Heart left ventricle (tissue), 16 donors: ENCODE data around the gene MRTFA. TPM values are rescaled to one million over a fixed set of nuclear protein-coding genes. Genes with fewer than 3 reads are reported as not detected.

Source experiments
- ATAC-seq, 4 donors: fragments of 200-7000 bp; cut with Tn5 transposase; one replicate each; pipeline ENCODE4 v1.9.1; 2020 to 2022; ENCODE audit warnings: moderate library complexity in 4 of 4, mild to moderate bottlenecking in 3 of 4, moderate number of reproducible peaks in 1 of 4
- DNase-seq, 5 donors: peaks; one replicate each; pipeline ENCODE4 v3.0.0-alpha.2; 2020
- H3K27ac ChIP-seq, 12 donors: fragments of 200-600 bp; sonication (generic) in 4 of 12; one replicate each; pipeline versions ENCODE4 v1.5.0 to v1.8.0; 2016 to 2022; ENCODE audit warnings: mild to moderate bottlenecking in 2 of 12
- H3K27me3 ChIP-seq, 9 donors: fragments of 200-600 bp; sonication (generic) in 2 of 9; one replicate each; pipeline versions ENCODE4 v1.5.1 to v1.8.0; 2016 to 2022; ENCODE audit warnings: mild to moderate bottlenecking in 3 of 9
- H3K36me3 ChIP-seq, 9 donors: fragments of 200-600 bp; sonication (generic) in 2 of 9; one replicate each; pipeline versions ENCODE4 v1.5.0 to v1.8.0; 2018 to 2022; ENCODE audit warnings: mild to moderate bottlenecking in 2 of 9
- H3K4me1 ChIP-seq, 12 donors: fragments of 200-600 bp; sonication (generic) in 4 of 12; one replicate each; pipeline versions ENCODE4 v1.5.0 to v1.8.0; 2016 to 2022; ENCODE audit warnings: mild to moderate bottlenecking in 3 of 12
- H3K4me3 ChIP-seq, 12 donors: fragments of 200-600 bp; sonication (generic) in 4 of 12; one replicate each; pipeline versions ENCODE4 v1.5.0 to v1.8.0; 2017 to 2022; ENCODE audit warnings: mild to moderate bottlenecking in 9 of 12, moderate library complexity in 4 of 12
- H3K9me3 ChIP-seq, 12 donors: fragments of 200-600 bp; sonication (generic) in 4 of 12; one replicate each; pipeline versions ENCODE4 v1.5.0 to v1.8.0; 2016 to 2022; ENCODE audit warnings: mild to moderate bottlenecking in 1 of 12
- CTCF ChIP-seq, 12 donors: fragments of 200-600 bp; sonication (generic) in 4 of 12; IDR thresholded peaks; one replicate each; pipeline versions ENCODE4 v1.5.0 to v1.8.0; 2018 to 2022; ENCODE audit warnings: antibody characterized with exemption in 12 of 12, mild to moderate bottlenecking in 5 of 12
- POLR2A ChIP-seq, 2 donors: fragments of 450-650 bp; IDR thresholded peaks; one replicate each; pipeline ENCODE4 v1.6.1; 2017; ENCODE audit warnings: antibody characterized with exemption in 2 of 2, mild to moderate bottlenecking in 2 of 2, moderate library complexity in 2 of 2
- WGBS, 4 donors: extraction: QIAGEN DNeasy Blood & Tissue Kit in 2 of 4; methylation state at CpG; one replicate each; pipeline versions ENCODE4 v1.1.5 to v1.1.7; 2013 to 2018; 5-methylcytosine and 5-hydroxymethylcytosine counted together
- intact Hi-C, 10 donors: fragments of 100-400 bp; cut with DNase I; formaldehyde crosslinking; loops; one replicate each; pipeline versions ENCODE4 v1.11.1 to v1.14.2; 2022
- polyA plus RNA-seq, 2 donors: library from polyadenylated mRNA; stranded (reverse); fragments of 200-250 nt; gene quantifications; one replicate each; pipeline ENCODE4 v1.2.3, GENCODE V29; 2013
- total RNA-seq, 9 donors: library from RNA; depleted of rRNA in 2 of 9; stranded (reverse); fragments of >200 nt in 2 of 9; fragmentation: NEBNext Ultra II Directional in 3 of 9; extraction: Animal tissue kit (Norgen Biotek cat#: 25700) in 3 of 9; gene quantifications; one replicate each; pipeline versions ENCODE4 v1.1.0 to v1.2.4, GENCODE V29; 2016 to 2023
- donor health status: ischemic (EF 13 %, LVEDD 7.1; RV severe dilation, severe dysfunction).
- donor health status: healthy with polysubstance abuse.
- donor health status: DM: no; HTN: yes; CAD: no.
- donor health status: DM: no; HTN: no; CAD: no.
- donor health status: ischemic (EF 25% LVEDD 6.9; RV normal size, moderate dysfunction).
- donor health status: ischemic (EF 25% LVEDD 5.7; RV mildly dilated, moderate dysfunction).
- donor health status: healthy.
- donor health status: DM: yes; HTN: yes; CAD: no.
- donor health status: ischemic (EF 35%, LVEDD 5.7; RV mildly dilated, moderate dysfunction).
- donor health status: nonischemic (EF 11% LVEDD 7.7; RV severe dilation, severe dysfunction).
- donor health status: DM: yes; HTN: yes; CAD: no.
- donor health status: PGD.
- donor health status: ischemic (EF 29% LVEDD 5.4; RV normal size, mild dysfunction).
- donor health status: nonischemic (EF 23%, LVEDD 6.1; RV moderate dilation, normal function).

Gene MRTFA
- total and polyA plus RNA-seq, 11 donors = 14.0 to 52.6 (median 26.9) TPM

GRCh38 chr22:40405178-40406062 is 231.1 kb downstream of the MRTFA start:
- Histone ChIP-seq H3K36me3 (peaks cover 3 to 98% (median 88%) of the 10 kb centered on the region in 9 donors), H3K27ac (no peak overlapping the region), H3K4me1 (peaks cover 0 to 15% (median 0%) of the 10 kb centered on the region in 12 donors), H3K9me3 (no peaks in the 10 kb centered on the region), H3K27me3 (no peaks in the 10 kb centered on the region), H3K4me3 (no peak overlapping the region)
- no peak for DNase-seq
- intact Hi-C loops = no loop called here
- ATAC-seq = no peak
- TF ChIP-seq CTCF (IDR thresholded peaks at IDR 0.05) = no peak
- no peak for TF ChIP-seq POLR2A (IDR thresholded peaks at IDR 0.05)
- WGBS, 4 donors = 89 to 93% (median 90%) methylated on average over 14 to 28 of the region's 28 CpGs

- Histone ChIP-seq H3K27me3 (no peaks in the 10 kb centered on the region), H3K9me3 (no peaks in the 10 kb centered on the region), H3K4me1 (peaks cover 0 to 24% (median 0%) of the 10 kb centered on the region in 12 donors), H3K36me3 (peaks cover 3 to 94% (median 79%) of the 10 kb centered on the region in 9 donors), H3K4me3 (no peak overlapping the region), H3K27ac (no peak overlapping the region)
- intact Hi-C loops = no loop called here
- TF ChIP-seq CTCF (IDR thresholded peaks at IDR 0.05) = no peak
- TF ChIP-seq POLR2A (IDR thresholded peaks at IDR 0.05) = no peak
- no peak for DNase-seq
- WGBS, 4 donors = 79 to 86% (median 84%) methylated on average over 17 to 25 of the region's 25 CpGs
- no peak for ATAC-seq
Measured at GRCh38 chr22:40404251-40405177, 232.0 kb downstream of the MRTFA start.

GRCh38 chr22:40403651-40404050 is 232.9 kb downstream of the MRTFA start:
- intact Hi-C loops = no loop called here
- Histone ChIP-seq H3K4me3 (no peak overlapping the region), H3K27ac (no peak overlapping the region), H3K27me3 (no peaks in the 10 kb centered on the region), H3K9me3 (no peaks in the 10 kb centered on the region), H3K36me3 (peaks cover 3 to 85% (median 71%) of the 10 kb centered on the region in 9 donors), H3K4me1 (peaks cover 0 to 27% (median 0%) of the 10 kb centered on the region in 12 donors)
- no peak for DNase-seq
- TF ChIP-seq CTCF (IDR thresholded peaks at IDR 0.05) = no peak
- no peak for TF ChIP-seq POLR2A (IDR thresholded peaks at IDR 0.05)
- ATAC-seq = no peak
- 93 to 96% (median 93%) methylated on average over 7 of the region's 7 CpGs for WGBS, 4 donors

GRCh38 chr22:40403141-40403540 is 233.4 kb downstream of the MRTFA start:
- no peak overlapping the region for H3K27ac ChIP-seq
- peaks cover 0 to 27% (median 0%) of the 10 kb centered on the region in 12 donors for H3K4me1 ChIP-seq
- no peak for TF ChIP-seq CTCF (IDR thresholded peaks at IDR 0.05)
- no peak for TF ChIP-seq POLR2A (IDR thresholded peaks at IDR 0.05)
- ATAC-seq = no peak
- H3K27me3 ChIP-seq = no peaks in the 10 kb centered on the region
- 92 to 100% (median 95%) methylated on average over 3 of the region's 3 CpGs for WGBS, 4 donors
- no peak overlapping the region for H3K4me3 ChIP-seq
- no peak for DNase-seq
- intact Hi-C loops = no loop called here
- H3K36me3 ChIP-seq = peaks cover 3 to 80% (median 65%) of the 10 kb centered on the region in 9 donors
- H3K9me3 ChIP-seq = no peaks in the 10 kb centered on the region
